22Rv1 (cell line): Measurements from ENCODE around the gene MYO18B.

ENCODE experiments used
- H3K27ac ChIP-seq: fragments of 450-650 bp; 2 replicates; pipeline ENCODE4 v1.5.1; 2017
- ZFX ChIP-seq: fragments of 450-650 bp; IDR thresholded peaks from 2 replicates; pipeline ENCODE4 v1.6.1; 2017; ENCODE audit warnings: antibody characterized with exemption, borderline replicate concordance
- TF ChIP-seq, protein P1 (sequence below): fragments of 450-650 bp; IDR thresholded peaks from 2 replicates; pipeline ENCODE4 v1.5.1; 2017; ENCODE audit warnings: mild to moderate bottlenecking

The MYO18B gene

DNA sequence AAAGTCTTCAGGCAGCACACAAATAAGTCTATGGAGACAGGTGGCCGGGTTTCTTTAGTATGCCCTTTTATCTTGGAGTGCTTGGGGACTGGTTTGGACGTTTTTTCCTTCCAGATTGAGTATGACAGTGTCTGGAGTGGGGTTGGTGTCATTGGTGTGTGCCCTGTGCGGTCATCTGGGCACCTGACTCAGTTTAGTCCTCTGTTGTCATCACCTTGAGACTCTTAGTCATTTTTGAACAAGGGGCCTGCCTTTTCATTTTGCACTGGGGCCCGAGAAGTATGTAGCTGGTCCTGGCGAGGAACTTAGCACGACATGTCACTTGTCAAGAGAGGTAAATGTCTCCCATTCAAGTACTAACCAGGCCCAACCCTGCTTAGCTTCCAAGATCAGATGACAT lies 27.2 kb upstream of the MYO18B start:
- no peak overlapping the region for H3K27ac ChIP-seq
- TF ChIP-seq, protein P1, sequence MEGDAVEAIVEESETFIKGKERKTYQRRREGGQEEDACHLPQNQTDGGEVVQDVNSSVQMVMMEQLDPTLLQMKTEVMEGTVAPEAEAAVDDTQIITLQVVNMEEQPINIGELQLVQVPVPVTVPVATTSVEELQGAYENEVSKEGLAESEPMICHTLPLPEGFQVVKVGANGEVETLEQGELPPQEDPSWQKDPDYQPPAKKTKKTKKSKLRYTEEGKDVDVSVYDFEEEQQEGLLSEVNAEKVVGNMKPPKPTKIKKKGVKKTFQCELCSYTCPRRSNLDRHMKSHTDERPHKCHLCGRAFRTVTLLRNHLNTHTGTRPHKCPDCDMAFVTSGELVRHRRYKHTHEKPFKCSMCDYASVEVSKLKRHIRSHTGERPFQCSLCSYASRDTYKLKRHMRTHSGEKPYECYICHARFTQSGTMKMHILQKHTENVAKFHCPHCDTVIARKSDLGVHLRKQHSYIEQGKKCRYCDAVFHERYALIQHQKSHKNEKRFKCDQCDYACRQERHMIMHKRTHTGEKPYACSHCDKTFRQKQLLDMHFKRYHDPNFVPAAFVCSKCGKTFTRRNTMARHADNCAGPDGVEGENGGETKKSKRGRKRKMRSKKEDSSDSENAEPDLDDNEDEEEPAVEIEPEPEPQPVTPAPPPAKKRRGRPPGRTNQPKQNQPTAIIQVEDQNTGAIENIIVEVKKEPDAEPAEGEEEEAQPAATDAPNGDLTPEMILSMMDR: no peak
- TF ChIP-seq ZFX: no peak

DNA sequence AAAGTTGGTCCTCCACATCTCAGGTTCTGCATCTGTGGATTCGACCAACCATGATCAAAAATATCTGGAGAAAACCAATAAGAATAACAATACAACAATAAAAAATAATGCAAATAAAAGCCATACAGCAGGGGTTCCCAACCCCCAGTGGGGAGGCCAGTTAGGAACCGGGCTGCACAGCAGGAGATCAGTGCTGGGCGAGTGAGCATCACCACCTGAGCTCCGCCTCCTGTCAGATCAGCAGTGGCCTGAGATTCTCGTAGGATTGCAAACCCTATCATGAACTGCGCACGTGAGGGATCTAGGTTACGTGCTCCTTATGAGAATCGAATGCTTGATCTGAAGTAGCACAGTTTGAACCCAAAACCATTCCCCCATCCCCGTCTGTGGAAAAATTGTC lies 25.4 kb upstream of the MYO18B start:
- no peak overlapping the region for H3K27ac ChIP-seq
- TF ChIP-seq ZFX: no peak
- TF ChIP-seq, protein P1: no peak

DNA sequence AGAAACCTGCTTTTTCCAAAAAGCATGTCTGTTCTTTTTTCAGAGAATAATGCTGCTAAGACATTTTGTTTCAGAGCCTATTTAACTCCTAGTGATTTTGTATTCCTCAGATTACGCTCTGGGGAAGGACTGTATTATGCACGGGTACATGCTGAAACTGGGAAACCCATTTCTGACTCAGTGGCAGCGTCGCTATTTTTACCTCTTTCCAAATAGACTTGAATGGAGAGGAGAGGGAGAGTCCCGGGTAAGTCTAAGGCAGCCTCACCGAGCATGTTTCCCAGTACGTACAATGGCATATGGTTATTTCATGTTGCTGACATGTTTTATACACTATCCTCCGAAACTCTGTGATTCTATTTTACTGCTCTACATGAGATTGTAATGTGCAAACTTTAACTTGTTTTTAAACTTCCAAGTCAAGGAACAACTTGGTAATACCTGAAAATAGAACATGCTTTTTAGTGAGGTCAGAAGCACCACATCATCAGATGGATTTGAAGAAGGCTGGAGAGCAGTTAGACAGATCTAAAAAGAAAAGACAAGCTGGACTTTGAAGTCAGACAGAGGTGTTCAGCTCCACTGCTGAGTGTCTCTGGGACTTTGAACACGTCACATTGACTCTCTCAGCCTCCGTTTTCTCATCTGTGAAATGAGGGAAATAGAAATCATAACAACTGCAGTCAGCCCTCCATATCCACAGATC lies 23.7 kb upstream of the MYO18B start:
- H3K27ac ChIP-seq: no peak overlapping the region
- no peak for TF ChIP-seq ZFX
- TF ChIP-seq, protein P1: no peak

DNA sequence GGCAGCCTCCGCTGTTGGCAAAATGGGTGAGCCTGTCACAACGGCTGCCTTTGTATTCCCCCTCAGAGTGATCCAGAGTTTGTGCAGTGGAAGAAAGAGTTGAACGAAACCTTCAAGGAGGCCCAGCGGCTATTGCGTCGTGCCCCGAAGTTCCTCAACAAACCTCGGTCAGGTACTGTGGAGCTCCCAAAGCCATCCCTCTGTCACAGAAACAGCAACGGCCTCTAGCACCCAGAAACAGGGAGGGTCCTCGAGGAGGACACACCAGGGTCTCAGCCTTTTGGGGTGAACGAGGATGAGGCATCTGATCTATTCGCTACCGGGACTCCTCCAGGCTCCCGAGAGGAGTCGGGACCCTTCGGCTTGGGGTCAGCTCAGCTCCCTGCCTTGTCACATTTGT lies 19.8 kb upstream of the MYO18B start:
- TF ChIP-seq, protein P1: no peak
- TF ChIP-seq ZFX: no peak
- H3K27ac ChIP-seq: no peak overlapping the region

DNA sequence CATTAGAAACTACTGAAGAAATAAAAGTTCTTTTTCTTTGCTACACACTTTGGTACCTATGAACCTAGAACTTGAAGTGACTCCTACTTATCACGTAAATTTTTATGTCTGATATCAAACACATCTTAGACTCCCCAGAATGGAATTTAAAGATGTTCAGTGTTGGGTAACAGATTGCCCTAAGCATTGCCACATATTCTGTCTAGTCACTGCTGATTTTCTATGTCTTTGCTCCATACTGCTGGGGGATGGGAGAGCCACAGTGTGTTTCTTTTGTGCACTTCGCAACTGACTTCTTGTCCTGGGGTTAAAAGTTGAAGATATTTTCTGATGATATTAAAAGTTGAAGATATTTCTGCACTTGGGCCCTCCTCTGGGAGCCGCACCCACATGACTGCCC lies 19.4 kb upstream of the MYO18B start:
- TF ChIP-seq, protein P1: no peak
- no peak for TF ChIP-seq ZFX

DNA sequence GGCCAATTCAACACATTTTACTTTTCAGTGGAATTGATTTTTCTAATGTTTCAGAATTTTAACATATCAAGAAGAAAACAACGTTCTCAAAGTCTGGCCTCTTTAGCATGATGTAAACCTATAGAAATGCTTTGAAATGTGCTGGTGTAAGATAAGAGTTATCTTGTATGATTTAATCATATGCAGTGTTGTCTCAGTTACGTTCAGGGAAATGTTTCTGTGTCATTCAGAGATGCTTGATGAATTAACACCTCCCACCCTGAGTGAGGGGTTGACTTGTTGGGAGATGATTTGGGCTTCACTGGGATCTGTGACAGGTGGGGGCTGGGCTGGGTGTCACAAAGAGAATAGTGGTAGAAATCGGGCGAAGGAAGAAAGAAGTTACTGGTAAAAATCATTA lies 15.7 kb upstream of the MYO18B start:
- H3K27ac ChIP-seq: no peak overlapping the region
- TF ChIP-seq, protein P1: no peak
- TF ChIP-seq ZFX: no peak

More for the DNA sequence above, 19.4 kb upstream of the MYO18B start:
- H3K27ac ChIP-seq: no peak overlapping the region

DNA sequence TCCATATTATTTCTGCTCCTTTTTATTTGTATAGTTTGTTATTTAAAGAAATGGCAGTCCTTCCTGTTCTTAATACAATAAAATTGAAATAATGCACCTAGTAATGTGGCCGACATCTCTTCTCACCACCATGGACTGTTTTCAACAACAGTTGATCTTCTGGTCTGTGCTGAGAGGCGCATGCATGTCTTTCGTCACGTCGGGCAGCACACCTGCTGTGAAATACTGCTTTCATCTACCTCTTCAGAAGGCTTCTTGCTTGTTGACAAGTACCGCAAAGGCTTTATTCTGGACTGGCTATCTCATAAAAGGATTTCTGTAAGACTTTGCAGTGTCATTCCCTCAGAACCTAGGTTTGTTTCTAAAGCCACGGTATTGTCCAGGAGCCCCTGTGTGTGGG lies 13.9 kb upstream of the MYO18B start:
- H3K27ac ChIP-seq: no peak overlapping the region
- no peak for TF ChIP-seq ZFX
- TF ChIP-seq, protein P1: no peak
